NB4 (cell line): Measurements from ENCODE around the gene JAML.

Source experiments
- DNase-seq: peaks from one replicate; pipeline ENCODE4 v3.0.0; 2010; ENCODE audit warnings: low read depth
- H3K4me3 ChIP-seq: one replicate; pipeline ENCODE4 v1.5.1; 2011; ENCODE audit warnings: mild to moderate bottlenecking, low read depth, low read length, moderate library complexity
- MYC ChIP-seq: IDR thresholded peaks from 2 replicates; pipeline ENCODE4 v1.6.1; 2011; ENCODE audit warnings: low read depth, low read length
- POLR2A ChIP-seq: IDR thresholded peaks from 2 replicates; pipeline ENCODE4 v1.6.1; 2011; ENCODE audit warnings: mild to moderate bottlenecking; ENCODE audit not compliant: insufficient read length; ENCODE audit errors: extremely low read depth
- TF ChIP-seq, protein P1 (sequence below): IDR thresholded peaks from one replicate; pipeline ENCODE4 v1.5.1; 2012; ENCODE audit warnings: low read depth, low read length
- TF ChIP-seq, protein P2 (sequence below): IDR thresholded peaks from 2 replicates; pipeline ENCODE4 v1.6.1; 2011; ENCODE audit warnings: low read depth, low read length

The JAML gene

DNA sequence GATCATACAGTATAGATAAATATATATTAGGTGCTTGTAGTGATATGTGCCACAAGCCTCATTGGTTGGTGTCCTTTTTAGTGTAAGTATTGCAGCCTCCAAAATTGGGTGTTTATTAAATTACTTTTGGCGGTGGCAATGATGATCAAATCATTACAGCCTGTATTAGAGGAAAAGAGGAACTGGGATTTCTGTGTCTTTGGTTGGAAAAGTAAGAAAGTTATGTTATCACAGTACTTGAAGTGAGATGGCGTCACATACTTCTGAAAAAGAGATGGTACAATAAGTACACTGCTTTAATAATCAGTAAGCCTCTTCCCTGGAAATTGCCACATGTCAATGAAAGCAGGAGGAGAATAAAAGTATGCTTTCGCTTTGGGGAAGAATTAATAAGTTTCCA lies 27.9 kb upstream of the JAML start:
- DNase-seq = peak; percentile 19
- TF ChIP-seq POLR2A = no peak
- TF ChIP-seq MYC = no peak
- TF ChIP-seq, protein P1, sequence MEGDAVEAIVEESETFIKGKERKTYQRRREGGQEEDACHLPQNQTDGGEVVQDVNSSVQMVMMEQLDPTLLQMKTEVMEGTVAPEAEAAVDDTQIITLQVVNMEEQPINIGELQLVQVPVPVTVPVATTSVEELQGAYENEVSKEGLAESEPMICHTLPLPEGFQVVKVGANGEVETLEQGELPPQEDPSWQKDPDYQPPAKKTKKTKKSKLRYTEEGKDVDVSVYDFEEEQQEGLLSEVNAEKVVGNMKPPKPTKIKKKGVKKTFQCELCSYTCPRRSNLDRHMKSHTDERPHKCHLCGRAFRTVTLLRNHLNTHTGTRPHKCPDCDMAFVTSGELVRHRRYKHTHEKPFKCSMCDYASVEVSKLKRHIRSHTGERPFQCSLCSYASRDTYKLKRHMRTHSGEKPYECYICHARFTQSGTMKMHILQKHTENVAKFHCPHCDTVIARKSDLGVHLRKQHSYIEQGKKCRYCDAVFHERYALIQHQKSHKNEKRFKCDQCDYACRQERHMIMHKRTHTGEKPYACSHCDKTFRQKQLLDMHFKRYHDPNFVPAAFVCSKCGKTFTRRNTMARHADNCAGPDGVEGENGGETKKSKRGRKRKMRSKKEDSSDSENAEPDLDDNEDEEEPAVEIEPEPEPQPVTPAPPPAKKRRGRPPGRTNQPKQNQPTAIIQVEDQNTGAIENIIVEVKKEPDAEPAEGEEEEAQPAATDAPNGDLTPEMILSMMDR = no peak
- TF ChIP-seq, protein P2, sequence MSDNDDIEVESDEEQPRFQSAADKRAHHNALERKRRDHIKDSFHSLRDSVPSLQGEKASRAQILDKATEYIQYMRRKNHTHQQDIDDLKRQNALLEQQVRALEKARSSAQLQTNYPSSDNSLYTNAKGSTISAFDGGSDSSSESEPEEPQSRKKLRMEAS = no peak
- peak overlapping the region; percentile 93 for H3K4me3 ChIP-seq

- H3K4me3 ChIP-seq = peak within 1 kb of the TSS; percentile 93
- TF ChIP-seq, protein P1 = no peak
- TF ChIP-seq, protein P2 = no peak
- TF ChIP-seq POLR2A (no peak), MYC (no peak)
- peak; percentile 79 for DNase-seq
Measured at GRCh38 chr11:118251858-118252652, 27.2 kb upstream of the JAML start, which contains the start of gene MPZL3. Gene MPZL3, minus strand, starts transcription at chr11:118252365. Its CDS starts 71 bp downstream, at chr11:118252294.

GRCh38 chr11:118247041-118247440 lies 22.2 kb upstream of the JAML start:
- DNase-seq = no peak
- TF ChIP-seq, protein P2 = no peak
- TF ChIP-seq, protein P1 = no peak
- no peak for TF ChIP-seq POLR2A
- no peak for TF ChIP-seq MYC

DNA sequence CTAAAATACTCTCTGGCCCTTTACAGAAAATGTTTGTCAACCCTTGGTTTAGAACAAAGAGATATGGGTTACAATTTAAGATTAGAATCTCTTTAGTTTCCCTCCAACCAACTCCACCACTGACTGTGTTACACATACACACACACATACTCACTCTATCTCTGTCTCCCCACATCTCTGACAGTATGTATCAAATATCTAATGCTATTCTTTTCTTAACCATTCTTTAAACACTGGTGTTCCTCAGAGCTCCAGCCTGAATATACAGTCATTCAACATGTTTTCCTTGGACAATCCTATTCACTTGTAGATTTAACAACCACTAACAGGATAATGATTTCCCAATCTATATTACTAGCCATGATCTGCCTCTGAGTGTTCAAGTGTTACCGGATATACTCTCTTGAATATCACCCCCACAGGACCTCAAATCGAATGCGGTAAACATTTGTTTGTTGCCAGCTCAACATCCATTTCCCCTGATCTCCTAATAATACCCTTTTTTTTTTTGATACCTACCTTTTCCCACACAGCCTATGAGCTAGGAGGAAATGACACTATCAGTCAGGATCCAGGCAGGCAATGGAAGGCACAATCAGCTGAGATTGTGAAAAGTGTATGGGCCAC lies 21.2 kb upstream of the JAML start:
- DNase-seq = no peak
- TF ChIP-seq MYC (no peak), POLR2A (no peak)
- TF ChIP-seq, protein P1 = no peak
- TF ChIP-seq, protein P2 = no peak
- no peak overlapping the region for H3K4me3 ChIP-seq

More at GRCh38 chr11:118247041-118247440, 22.2 kb upstream of the JAML start:
- no peak overlapping the region for H3K4me3 ChIP-seq

DNA sequence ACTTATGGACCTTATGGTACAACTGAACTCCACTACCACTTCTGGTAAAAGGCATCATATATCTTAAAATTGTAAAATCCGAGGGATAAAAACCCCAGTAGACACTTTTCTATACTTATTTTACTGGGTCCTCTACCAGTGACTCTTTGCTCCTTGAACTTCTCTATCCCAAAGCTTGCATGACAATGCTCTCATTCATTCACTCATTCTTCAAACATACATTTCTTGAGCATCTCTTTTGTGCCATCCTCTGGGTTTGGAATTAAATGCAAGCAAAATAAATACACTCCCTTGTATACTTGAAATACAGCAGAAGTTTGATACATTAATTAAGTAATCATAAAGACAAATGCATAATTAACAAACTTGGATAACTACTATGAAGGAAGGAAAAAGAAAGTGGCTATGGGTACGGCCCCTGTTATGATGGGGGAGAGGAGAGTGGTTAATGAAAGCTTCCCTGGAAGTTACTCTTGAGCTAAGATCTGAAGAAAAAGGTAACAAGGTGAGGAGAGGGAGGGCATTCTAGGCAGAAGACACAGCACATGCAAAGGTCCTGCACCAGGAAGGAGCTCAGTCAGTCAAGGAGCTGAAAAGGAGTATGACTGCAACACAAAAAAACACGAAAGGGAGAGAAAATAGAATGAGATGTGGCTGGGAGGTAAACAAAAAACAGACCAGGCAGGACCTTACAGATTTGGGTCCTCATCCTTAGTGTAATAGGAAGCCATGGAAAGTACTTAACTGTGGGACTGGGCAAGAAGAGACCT lies 19.4 kb upstream of the JAML start:
- TF ChIP-seq MYC (no peak), POLR2A (no peak)
- TF ChIP-seq, protein P2 = no peak
- TF ChIP-seq, protein P1 = no peak
- H3K4me3 ChIP-seq = no peak overlapping the region
- DNase-seq = no peak
